Measurements from ENCODE around the gene BABAM2.

Gene BABAM2

GRCh38 chr2:28071221-28071620 lies 180.7 kb downstream of the BABAM2 start:
- no peak for TF ChIP-seq CTCF (IDR thresholded peaks at IDR 0.05; ENCODE audit: low read depth, low read length)
- Histone ChIP-seq H3K36me3 (no peaks in the 10 kb centered on the region), H3K27me3 (ENCODE audit: insufficient read depth, low read depth, severe bottlenecking) (no peaks in the 10 kb centered on the region), H3K27ac (no peak overlapping the region), H3K9me3 (ENCODE audit: severe bottlenecking) (no peaks in the 10 kb centered on the region), H3K4me3 (ENCODE audit: low read depth, low read length) (no peak overlapping the region)
- no peak for DNase-seq

- H3K27ac ChIP-seq: no peak overlapping the region
- no peak for DNase-seq
- H3K9me3 ChIP-seq (ENCODE audit: severe bottlenecking): no peaks in the 10 kb centered on the region
- H3K4me3 ChIP-seq (ENCODE audit: low read depth, low read length): no peak overlapping the region
- H3K27me3 ChIP-seq (ENCODE audit: insufficient read depth, low read depth, severe bottlenecking): no peaks in the 10 kb centered on the region
- TF ChIP-seq CTCF (IDR thresholded peaks at IDR 0.05; ENCODE audit: low read depth, low read length): no peak
- H3K36me3 ChIP-seq: no peaks in the 10 kb centered on the region
Measured at GRCh38 chr2:28074137-28074536, 183.6 kb downstream of the BABAM2 start.

GRCh38 chr2:28080911-28081310 lies 190.4 kb downstream of the BABAM2 start:
- no peak overlapping the region for H3K4me3 ChIP-seq (ENCODE audit: low read depth, low read length)
- TF ChIP-seq CTCF (IDR thresholded peaks at IDR 0.05; ENCODE audit: low read depth, low read length): no peak
- H3K36me3 ChIP-seq: no peaks in the 10 kb centered on the region
- H3K9me3 ChIP-seq (ENCODE audit: severe bottlenecking): no peaks in the 10 kb centered on the region
- H3K27me3 ChIP-seq (ENCODE audit: insufficient read depth, low read depth, severe bottlenecking): no peaks in the 10 kb centered on the region
- H3K27ac ChIP-seq: no peak overlapping the region
- no peak for DNase-seq

- Histone ChIP-seq H3K36me3 (no peaks in the 10 kb centered on the region), H3K9me3 (ENCODE audit: severe bottlenecking) (no peaks in the 10 kb centered on the region), H3K27ac (no peak overlapping the region), H3K4me3 (ENCODE audit: low read depth, low read length) (no peak overlapping the region), H3K27me3 (ENCODE audit: insufficient read depth, low read depth, severe bottlenecking) (no peaks in the 10 kb centered on the region)
- DNase-seq: no peak
- TF ChIP-seq CTCF (IDR thresholded peaks at IDR 0.05; ENCODE audit: low read depth, low read length): no peak
Measured at GRCh38 chr2:28082131-28082530, 191.6 kb downstream of the BABAM2 start.

- TF ChIP-seq CTCF (IDR thresholded peaks at IDR 0.05; ENCODE audit: low read depth, low read length): no peak
- no peak overlapping the region for H3K27ac ChIP-seq
- no peak overlapping the region for H3K4me3 ChIP-seq (ENCODE audit: low read depth, low read length)
- no peaks in the 10 kb centered on the region for H3K36me3 ChIP-seq
- no peak for DNase-seq
- no peaks in the 10 kb centered on the region for H3K9me3 ChIP-seq (ENCODE audit: severe bottlenecking)
- no peaks in the 10 kb centered on the region for H3K27me3 ChIP-seq (ENCODE audit: insufficient read depth, low read depth, severe bottlenecking)
Measured at GRCh38 chr2:28083476-28083875, 192.9 kb downstream of the BABAM2 start.

- no peak for TF ChIP-seq CTCF (IDR thresholded peaks at IDR 0.05; ENCODE audit: low read depth, low read length)
- Histone ChIP-seq H3K36me3 (no peaks in the 10 kb centered on the region), H3K4me3 (ENCODE audit: low read depth, low read length) (no peak overlapping the region), H3K27me3 (ENCODE audit: insufficient read depth, low read depth, severe bottlenecking) (no peaks in the 10 kb centered on the region), H3K9me3 (ENCODE audit: severe bottlenecking) (no peaks in the 10 kb centered on the region), H3K27ac (no peak overlapping the region)
- DNase-seq: no peak
Measured at GRCh38 chr2:28084564-28084963, 194.0 kb downstream of the BABAM2 start.

Data from WERI-Rb-1 (cell line).